HG02763 (cell line): ENCODE measurements around the gene OR13F1.
"Not testable (repeated sequence)": the region's sequence is repeated elsewhere in the genome, so short reads cannot be mapped to it uniquely, and the experiment has no call there.

Experiments used
- ATAC-seq: cut with Tn5 transposase; IDR thresholded peaks from one replicate; pipeline ENCODE4 v1.9.1; 2021; ENCODE audit warnings: mild to moderate bottlenecking, moderate library complexity; ENCODE audit not compliant: unreplicated experiment

Gene OR13F1, protein sequence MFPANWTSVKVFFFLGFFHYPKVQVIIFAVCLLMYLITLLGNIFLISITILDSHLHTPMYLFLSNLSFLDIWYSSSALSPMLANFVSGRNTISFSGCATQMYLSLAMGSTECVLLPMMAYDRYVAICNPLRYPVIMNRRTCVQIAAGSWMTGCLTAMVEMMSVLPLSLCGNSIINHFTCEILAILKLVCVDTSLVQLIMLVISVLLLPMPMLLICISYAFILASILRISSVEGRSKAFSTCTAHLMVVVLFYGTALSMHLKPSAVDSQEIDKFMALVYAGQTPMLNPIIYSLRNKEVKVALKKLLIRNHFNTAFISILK

DNA sequence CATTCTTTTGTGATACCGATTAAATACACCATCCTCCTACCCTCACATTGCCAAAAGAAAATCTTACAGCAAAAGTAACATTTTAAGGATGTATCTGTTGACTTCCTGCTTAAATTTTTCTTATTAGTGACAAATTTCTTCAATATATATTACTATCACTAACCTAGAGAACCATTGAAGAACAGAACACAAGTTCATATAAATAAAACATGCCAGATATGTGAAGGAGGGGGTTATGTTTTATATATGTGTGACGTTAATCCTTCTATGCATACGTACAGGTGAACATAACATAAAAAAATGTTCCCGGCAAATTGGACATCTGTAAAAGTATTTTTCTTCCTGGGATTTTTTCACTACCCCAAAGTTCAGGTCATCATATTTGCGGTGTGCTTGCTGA, at the start of gene OR13F1:
Gene OR13F1 (plus strand): TSS at position 301 of the 400 bp plus-strand sequence. CDS start 0 bp downstream, at position 301.
- ATAC-seq: no peak

GRCh38 chr9:104456831-104457230, 47.2 kb upstream of the OR13F1 start:
- no peak for ATAC-seq

GRCh38 chr9:104463864-104464263, 40.2 kb upstream of the OR13F1 start:
- no peak for ATAC-seq

DNA sequence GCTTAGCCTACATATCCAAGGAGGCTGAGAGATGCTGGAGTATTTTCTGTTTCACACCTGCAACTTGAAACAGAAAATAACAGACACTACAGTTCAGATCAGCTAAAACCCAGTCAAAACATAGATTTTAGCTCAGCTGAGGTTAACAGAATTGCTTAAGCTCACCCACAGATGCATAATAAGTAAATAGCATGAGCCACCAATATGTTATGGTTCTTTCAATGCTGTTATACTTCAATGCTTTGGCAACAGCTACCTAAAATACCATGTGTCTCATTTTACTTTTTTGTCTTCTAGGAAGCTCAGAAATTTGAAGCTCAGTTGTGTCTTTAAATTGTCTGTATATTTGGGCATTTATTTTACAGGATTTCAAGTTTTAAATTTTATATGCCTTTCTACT, 35.8 kb upstream of the OR13F1 start:
- ATAC-seq: no peak

- no peak for ATAC-seq
Observed at GRCh38 chr9:104482921-104483570, 21.0 kb upstream of the OR13F1 start.

GRCh38 chr9:104485014-104485413, 19.0 kb upstream of the OR13F1 start:
- no peak for ATAC-seq

GRCh38 chr9:104494808-104495207, 9.3 kb upstream of the OR13F1 start:
- no peak for ATAC-seq

DNA sequence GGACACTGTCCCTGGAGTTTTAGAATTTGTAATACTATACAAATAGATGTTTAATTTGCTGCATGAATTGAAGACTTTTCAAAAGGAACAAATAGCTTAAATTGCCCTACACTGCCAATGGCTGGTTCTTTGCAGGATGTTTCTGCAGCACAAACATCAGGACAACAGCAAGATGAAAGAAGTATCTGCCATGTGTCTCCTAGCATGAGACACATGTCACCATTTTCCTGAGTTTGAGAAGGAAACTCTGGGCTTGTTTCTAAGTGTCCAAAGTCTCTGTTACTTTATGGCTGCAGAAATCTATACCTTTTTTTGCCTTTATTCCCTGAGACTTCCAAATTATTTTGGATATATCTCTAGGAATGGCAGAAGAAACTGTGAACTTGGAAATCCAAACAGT, 623 bp upstream of the OR13F1 start:
- ATAC-seq: no peak

DNA sequence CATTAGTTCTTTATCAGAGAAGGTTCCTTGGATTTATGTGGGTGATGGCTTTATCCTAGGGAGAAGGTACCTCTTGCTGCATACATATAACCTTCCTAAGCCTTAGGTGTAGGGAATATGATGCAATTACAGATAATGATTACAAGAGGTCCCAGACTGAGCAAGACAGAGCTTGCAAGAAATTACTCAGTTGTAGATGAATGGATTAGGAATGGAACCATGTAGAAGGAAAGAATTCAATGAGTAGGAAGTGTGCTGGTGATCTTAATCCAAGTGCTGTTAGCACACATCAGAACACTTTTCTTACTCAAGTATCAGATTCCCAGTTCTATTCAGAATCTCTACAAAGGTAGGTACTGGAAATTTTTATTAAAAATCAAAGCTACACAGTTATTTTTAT, 2.5 kb downstream of the OR13F1 start:
- no peak for ATAC-seq

DNA sequence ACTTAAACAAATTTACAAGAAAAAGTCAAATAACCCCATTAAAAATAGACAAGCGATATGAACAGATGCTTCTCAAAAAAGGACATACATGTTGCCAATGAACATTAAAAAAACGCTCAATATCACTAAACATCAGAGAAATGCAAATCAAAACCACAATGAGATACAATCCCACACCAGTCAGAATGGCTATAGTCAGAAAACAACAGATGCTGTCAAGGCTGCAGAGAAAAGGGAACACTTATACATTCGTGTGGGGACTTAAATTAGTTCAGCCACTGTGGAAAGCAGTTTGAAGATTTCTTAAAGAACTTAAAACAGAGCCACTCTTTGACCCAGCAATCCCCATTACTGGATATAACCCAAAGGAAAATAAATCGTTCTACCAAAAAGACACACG, 10.8 kb downstream of the OR13F1 start:
- no peak for ATAC-seq

GRCh38 chr9:104520241-104520640, 16.2 kb downstream of the OR13F1 start:
- not testable (repeated sequence) for ATAC-seq

DNA sequence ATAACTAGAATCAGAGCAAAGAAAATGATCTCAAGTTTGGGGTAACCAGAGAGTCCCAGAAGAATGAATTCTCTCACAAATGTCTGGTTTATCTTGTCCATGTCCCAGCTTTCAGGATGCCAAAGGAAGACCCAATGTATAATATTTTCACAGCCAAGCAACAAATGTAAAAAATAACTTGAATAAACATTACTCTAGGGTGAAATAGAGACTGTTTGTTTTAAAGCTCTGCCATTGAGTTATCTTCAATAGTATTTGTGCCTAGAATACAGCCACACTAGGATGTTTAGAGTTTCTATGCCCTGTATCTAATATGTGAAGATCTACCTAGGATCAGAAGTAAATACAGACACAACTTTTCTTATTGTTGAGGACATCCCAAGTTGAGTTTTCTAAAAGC, 23.0 kb downstream of the OR13F1 start, which contains the start of gene OR13C4:
Gene OR13C4 (minus strand): TSS at position 101 of the 400 bp plus-strand sequence. CDS start 0 bp downstream, at position 101.
- ATAC-seq: no peak

- ATAC-seq: no peak
Observed at GRCh38 chr9:104536756-104537155, 32.7 kb downstream of the OR13F1 start, which contains the start of gene OR13C3. Gene OR13C3 (minus strand): TSS chr9:104536856. CDS start chr9:104536723, 133 bp downstream.

DNA sequence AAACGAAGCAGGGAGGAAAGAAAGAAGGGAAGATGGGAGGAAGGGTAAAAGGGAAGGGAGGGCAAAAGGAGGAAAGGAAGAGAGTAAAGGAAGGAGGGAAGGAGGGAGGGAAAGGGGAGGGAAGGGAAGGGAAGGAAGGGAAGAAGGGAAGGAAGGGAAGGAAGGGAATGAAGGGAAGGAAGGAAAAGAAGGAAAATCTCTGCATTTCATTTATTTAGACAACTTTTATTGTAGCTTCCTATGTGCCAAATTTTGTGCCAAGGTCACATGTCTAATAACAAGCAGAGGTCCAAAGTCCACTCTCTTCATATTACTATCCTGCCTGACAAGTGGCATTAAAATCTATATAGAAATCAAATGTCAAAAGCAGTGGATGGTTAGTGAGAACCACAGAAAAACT, 35.2 kb downstream of the OR13F1 start:
- ATAC-seq: no peak

DNA sequence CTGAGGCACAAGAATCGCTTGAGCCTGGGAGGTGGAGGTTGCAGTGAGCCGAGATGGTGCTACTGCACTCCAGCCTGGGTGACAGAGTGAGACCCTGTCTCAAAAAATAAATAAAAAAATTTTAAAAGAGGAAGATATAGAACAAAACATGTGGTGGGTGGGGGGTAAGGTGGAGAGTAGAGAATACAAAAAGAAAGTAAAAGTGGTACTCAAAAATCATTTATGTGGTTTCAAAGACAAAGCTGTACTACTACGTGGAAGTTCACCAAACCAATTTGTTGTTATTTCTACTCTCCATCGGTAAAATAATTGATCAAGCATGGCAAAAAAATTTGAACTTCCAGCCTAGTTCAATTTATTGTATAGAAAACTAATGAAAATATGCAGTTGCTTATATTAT, 40.6 kb downstream of the OR13F1 start:
- no peak for ATAC-seq

DNA sequence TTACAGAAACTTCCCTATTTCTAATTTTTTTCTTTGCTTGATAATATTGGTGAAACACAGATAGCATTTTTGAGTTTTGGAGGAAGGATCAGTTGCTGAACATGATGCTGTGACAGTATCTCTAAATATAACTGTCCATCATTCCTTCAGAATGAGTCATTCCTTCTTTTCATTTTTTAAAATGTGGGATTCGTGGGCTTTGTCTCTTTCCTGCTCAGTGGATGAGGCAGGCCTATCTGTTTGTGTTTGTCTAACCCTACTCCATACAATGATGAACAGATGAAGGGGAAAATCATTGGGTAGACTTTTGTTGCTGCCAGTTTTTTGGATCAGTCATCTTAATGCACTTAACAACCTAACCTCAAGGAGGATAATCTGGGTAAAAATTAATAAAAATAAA, 49.2 kb downstream of the OR13F1 start:
- no peak for ATAC-seq
